B cell (primary cell): Measurements from ENCODE around the gene FMN1.

Source experiments
- EZH2 ChIP-seq: IDR thresholded peaks from 2 replicates; pipeline ENCODE4 v1.6.1; 2012; ENCODE audit warnings: borderline replicate concordance, low read depth, mild to moderate bottlenecking, moderate library complexity, low read length; ENCODE audit not compliant: insufficient read depth, poor library complexity, severe bottlenecking
- TF ChIP-seq, protein P1 (sequence below): fragments of 200-600 bp; IDR thresholded peaks from one replicate; pipeline ENCODE4 v1.8.0; 2022; ENCODE audit warnings: antibody characterized with exemption, mild to moderate bottlenecking

DNA sequence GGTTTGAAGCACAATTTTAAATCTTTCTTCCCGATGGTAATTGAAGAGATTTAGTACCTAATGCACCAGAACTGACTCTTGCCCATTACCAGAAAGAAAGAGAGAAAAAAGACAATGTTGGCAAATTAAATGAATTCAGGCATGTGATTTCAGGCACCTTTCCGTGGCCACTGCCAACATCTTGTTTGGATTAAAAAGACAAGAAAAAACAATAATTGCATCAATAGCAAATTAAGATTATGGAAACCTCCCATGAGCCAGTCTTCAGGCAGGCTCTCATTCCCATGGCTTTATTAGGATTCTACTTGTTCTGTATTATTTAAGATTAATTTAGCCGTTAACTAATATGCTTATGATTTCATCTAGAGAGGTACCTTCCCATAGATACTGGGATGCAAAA, 283.7 kb downstream of the FMN1 start:
- TF ChIP-seq EZH2, result no peak
- TF ChIP-seq, protein P1, sequence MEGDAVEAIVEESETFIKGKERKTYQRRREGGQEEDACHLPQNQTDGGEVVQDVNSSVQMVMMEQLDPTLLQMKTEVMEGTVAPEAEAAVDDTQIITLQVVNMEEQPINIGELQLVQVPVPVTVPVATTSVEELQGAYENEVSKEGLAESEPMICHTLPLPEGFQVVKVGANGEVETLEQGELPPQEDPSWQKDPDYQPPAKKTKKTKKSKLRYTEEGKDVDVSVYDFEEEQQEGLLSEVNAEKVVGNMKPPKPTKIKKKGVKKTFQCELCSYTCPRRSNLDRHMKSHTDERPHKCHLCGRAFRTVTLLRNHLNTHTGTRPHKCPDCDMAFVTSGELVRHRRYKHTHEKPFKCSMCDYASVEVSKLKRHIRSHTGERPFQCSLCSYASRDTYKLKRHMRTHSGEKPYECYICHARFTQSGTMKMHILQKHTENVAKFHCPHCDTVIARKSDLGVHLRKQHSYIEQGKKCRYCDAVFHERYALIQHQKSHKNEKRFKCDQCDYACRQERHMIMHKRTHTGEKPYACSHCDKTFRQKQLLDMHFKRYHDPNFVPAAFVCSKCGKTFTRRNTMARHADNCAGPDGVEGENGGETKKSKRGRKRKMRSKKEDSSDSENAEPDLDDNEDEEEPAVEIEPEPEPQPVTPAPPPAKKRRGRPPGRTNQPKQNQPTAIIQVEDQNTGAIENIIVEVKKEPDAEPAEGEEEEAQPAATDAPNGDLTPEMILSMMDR, result no peak
